ENCODE data around the gene CXCL16. TPM values are rescaled to one million over a fixed set of nuclear protein-coding genes. Genes with fewer than 3 reads are reported as not detected.
A peak's percentile ranks its signal among the peaks of the same experiment; 100 is the strongest.

CXCL16 gene
- total RNA-seq, 1 experiment from 2014 or later: 4.5 TPM

- no peak overlapping the region for H3T11ph ChIP-seq (ENCODE audit: low read length)
- H3K27ac ChIP-seq (ENCODE audit: insufficient read length, low read depth, low read length): no peak overlapping the region
- H2BK120ac ChIP-seq (ENCODE audit: low read depth, low read length, poor library complexity, severe bottlenecking): no peak overlapping the region
- peaks cover 6% of the 10 kb centered on the region for H3K23me2 ChIP-seq (ENCODE audit: insufficient read length, low read depth, low read length, poor library complexity, severe bottlenecking)
- H4K5ac ChIP-seq (ENCODE audit: insufficient read length, low read depth, low read length): no peak overlapping the region
- Mint-ChIP-seq H3K4me3 (no peak overlapping the region; a peak in 1 of 5 replicates), H3K4me1 (peaks cover 3 to 5% of the 10 kb centered on the region in 2 experiments), H3K27me3 (ENCODE audit: low read depth) (peaks cover 31% of the 10 kb centered on the region), H3K36me3 (ENCODE audit: insufficient read depth in 1 of 3, low read depth in 3 of 3) (peaks cover 0 to 9% (median 0%) of the 10 kb centered on the region in 3 experiments; a peak in 2 of 7 replicates), H3K27ac (no peak overlapping the region), H3K9me3 (no peaks in the 10 kb centered on the region; a peak in 1 of 5 replicates)
- no peaks in the 10 kb centered on the region for H3K79me2 ChIP-seq (ENCODE audit: insufficient read depth, low read length)
- peaks cover 2% of the 10 kb centered on the region for H3K27me3 ChIP-seq (ENCODE audit: insufficient read depth, low read length)
- H3K14ac ChIP-seq (ENCODE audit: insufficient read depth, low read length): no peak overlapping the region
- no peak overlapping the region for H2BK20ac ChIP-seq (ENCODE audit: low read depth, low read length, poor library complexity, severe bottlenecking)
- no peak overlapping the region for H3K4me2 ChIP-seq (ENCODE audit: insufficient read depth, insufficient read length, low read length)
- H3K9ac ChIP-seq (ENCODE audit: extremely low read depth, insufficient read length, low read length): no peak overlapping the region
- H3K18ac ChIP-seq (ENCODE audit: insufficient read length, low read depth, low read length): no peak overlapping the region
- no peaks in the 10 kb centered on the region for H3K9me3 ChIP-seq (ENCODE audit: control insufficient read depth, low read depth, low read length)
- no peak overlapping the region for H3K4ac ChIP-seq (ENCODE audit: low read depth, low read length)
- no peak overlapping the region for H2BK5ac ChIP-seq (ENCODE audit: insufficient read length, low read length)
- TF ChIP-seq CTCF (conservative IDR thresholded peaks at IDR 0.05): peak; percentile 33; the same call in 1 of the 3 replicates
- no peak overlapping the region for H3K23ac ChIP-seq (ENCODE audit: insufficient read length, low read depth, low read length)
- H3K56ac ChIP-seq (ENCODE audit: insufficient read length, low read depth, low read length): no peak overlapping the region
- H4K20me1 ChIP-seq (ENCODE audit: control insufficient read depth, insufficient read depth, insufficient read length): no peaks in the 10 kb centered on the region
- no peaks in the 10 kb centered on the region for H3K4me1 ChIP-seq (ENCODE audit: insufficient read depth, low read length)
- H2AFZ ChIP-seq (ENCODE audit: low read length): no peak overlapping the region
- H2BK15ac ChIP-seq (ENCODE audit: low read depth, low read length): no peak overlapping the region
- H3K79me1 ChIP-seq (ENCODE audit: insufficient read depth, low read depth, low read length, poor library complexity, severe bottlenecking): no peaks in the 10 kb centered on the region
- no CpG with 5 or more reads among the region's 6 CpGs for WGBS (ENCODE audit: extremely low coverage, insufficient read length, low lambda C conversion rate)
- H4K91ac ChIP-seq (ENCODE audit: insufficient read length, low read depth, low read length): no peak overlapping the region
- DNase-seq: no peak
- H2AK5ac ChIP-seq (ENCODE audit: insufficient read length, low read length): no peak overlapping the region
- no peak overlapping the region for H4K8ac ChIP-seq (replicated peaks; ENCODE audit: insufficient read length, low read depth, low read length)
- H2BK12ac ChIP-seq (ENCODE audit: insufficient read length, low read depth, low read length): no peak overlapping the region
Observed at GRCh38 chr17:4733073-4733531, 6.6 kb downstream of the CXCL16 start.

All from H9 (cell line).